GM21526 (cell line): ENCODE data around the gene FBXW7.

ENCODE experiments used
- ATAC-seq: cut with Tn5 transposase; IDR thresholded peaks from one replicate; pipeline ENCODE4 v1.9.1; 2021; ENCODE audit warnings: moderate library complexity; ENCODE audit not compliant: unreplicated experiment, low FRiP score

The FBXW7 gene

GRCh38 chr4:152296386-152296785 is 239.5 kb downstream of the FBXW7 start:
- no peak for ATAC-seq

- ATAC-seq = no peak
Measured at GRCh38 chr4:152294765-152295164, 241.1 kb downstream of the FBXW7 start.

DNA sequence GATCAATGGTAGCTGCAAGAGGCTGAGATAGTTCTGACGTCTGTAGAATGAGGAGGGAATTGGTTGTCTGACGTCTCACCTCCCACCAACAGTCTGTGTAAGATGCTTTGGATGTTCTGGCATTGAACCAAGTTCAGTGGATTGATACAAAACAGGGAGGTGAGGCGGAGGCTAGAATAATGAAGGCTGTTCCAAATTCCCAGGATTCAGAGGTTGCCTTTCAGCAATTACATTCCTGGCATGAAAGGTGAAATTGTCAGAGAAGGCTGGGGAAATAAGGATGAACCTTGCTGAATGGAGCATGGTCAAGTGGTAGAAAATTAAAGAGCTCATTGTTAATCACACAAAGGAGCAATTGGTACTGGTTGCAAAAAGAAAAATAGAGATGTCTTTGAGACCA is 241.6 kb downstream of the FBXW7 start:
- no peak for ATAC-seq

DNA sequence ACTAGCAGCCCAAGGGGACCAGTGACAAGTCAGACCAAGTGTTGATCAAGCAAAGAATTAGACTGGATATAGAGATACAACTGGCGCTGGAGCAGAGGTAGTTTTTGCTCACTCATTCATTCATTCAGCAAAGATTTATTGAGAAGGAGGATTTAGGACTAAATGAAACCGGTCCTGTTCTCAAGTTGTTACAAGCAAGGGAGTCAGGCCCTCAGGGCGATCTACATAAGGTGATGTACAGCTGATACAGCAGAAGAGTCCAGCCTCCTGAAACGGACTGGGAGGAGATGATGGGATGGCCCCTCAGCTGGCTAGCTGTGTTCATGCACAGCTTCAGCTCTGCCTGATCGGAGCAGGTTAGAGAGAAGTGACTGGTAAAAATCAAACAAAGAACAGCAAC is 242.4 kb downstream of the FBXW7 start:
- ATAC-seq = no peak

DNA sequence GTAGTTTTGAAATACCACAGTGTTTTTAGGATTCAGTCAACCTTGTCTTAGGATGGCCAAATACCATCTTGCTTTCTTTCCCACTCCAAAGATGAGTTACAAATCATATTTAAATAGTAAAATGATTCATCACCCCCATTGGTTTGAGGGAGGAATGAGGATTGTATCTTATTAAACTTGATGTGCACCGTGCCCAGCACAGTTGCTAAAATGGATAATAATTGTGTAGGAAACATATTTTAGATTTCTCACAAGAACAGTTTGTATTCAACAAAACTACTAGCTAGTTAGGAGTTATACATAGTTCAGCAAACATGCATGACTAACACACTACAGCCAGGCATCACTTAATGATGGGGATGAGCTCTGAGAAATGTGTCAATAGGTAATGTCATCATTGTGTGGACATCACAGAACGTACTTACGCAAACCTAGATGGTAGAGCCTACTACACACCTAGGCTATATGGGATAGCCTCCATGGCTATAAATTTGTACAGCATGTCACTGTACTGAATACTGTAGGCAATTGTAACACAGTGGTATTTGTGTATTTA is 245.4 kb downstream of the FBXW7 start:
- ATAC-seq = no peak

- no peak for ATAC-seq
Measured at GRCh38 chr4:152289941-152290340, 246.0 kb downstream of the FBXW7 start.

GRCh38 chr4:152289541-152289940 is 246.4 kb downstream of the FBXW7 start:
- ATAC-seq = no peak

GRCh38 chr4:152283801-152284470 is 252.0 kb downstream of the FBXW7 start:
- no peak for ATAC-seq

DNA sequence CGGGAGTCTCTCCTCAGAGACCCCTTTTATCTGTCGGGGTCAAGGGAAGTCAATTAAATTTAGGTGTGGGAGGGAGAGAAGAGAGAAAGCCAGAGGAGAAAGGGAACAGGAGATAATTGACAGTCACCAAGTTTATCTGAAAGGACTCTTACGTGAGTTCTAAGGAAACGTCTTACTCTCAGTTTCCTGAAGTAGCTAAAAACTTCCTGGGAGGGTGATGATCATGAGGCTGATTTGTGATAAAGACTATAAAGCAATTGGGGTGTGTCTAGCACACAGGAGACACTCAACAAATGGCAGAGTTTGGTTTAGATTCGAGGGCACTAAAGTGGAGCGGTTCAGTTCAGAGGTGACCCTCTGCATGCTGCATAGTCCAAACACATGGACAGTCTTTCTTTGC is 254.1 kb downstream of the FBXW7 start:
- no peak for ATAC-seq

- no peak for ATAC-seq
Measured at GRCh38 chr4:152281211-152281610, 254.7 kb downstream of the FBXW7 start.

GRCh38 chr4:152279234-152279566 is 256.7 kb downstream of the FBXW7 start:
- ATAC-seq = no peak

DNA sequence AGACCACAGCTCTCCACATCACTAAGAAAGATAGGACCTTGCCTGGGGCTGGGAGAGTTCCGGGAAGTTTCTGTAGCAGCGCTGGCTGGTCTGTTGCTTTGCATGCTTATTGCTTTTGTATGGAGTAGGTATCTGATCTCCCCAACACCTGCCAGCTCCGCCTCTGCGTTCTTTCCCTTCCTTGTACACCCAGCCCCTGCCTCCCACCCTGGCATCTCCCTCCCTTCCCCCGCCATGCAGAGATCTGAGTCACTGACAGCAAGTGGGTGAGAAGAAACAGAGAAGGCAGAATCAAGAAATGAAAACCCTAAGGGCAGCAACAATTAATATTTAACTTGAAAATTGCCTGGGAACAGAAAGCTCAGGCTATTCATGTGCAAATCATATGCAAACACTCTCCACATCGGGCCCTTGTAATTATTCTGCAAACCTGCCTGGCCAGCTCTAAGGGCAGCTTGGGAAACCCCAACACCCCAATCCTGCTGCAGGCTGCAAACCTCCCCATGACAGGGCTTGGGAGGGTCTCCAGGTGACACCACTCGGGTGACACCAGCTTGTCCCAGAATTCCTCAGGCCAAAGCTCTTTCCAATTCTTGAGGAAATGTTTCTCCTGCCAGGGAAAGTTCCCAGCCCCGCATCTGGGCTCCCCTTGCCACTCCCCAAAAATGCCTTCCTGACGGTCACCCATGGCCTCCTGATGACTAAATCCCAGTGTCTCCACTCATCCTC is 257.2 kb downstream of the FBXW7 start:
- ATAC-seq = no peak

- no peak for ATAC-seq
Measured at GRCh38 chr4:152278172-152278504, 257.8 kb downstream of the FBXW7 start.

GRCh38 chr4:152277333-152277732 is 258.6 kb downstream of the FBXW7 start:
- ATAC-seq = no peak

DNA sequence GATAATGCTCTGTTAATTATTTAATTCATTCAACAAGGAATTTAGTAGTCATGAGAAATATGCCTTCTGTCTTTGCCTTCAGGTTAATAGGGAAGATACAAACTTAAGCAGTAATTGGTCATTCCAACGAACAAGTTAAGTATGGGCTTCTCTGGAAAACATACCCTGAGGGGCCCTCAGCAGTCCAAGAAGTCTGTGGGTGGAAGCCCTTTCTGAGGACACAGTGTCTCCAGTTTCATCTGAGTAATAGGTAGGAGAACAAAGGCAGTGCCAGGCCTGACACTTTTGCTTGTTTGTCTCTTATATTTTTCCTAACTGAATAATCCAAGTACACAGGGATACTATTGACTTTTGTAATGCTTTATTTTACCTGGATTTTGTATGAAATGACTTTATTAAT is 262.5 kb downstream of the FBXW7 start:
- ATAC-seq = no peak
